ENCODE data around the gene TRAPPC10.

DNA sequence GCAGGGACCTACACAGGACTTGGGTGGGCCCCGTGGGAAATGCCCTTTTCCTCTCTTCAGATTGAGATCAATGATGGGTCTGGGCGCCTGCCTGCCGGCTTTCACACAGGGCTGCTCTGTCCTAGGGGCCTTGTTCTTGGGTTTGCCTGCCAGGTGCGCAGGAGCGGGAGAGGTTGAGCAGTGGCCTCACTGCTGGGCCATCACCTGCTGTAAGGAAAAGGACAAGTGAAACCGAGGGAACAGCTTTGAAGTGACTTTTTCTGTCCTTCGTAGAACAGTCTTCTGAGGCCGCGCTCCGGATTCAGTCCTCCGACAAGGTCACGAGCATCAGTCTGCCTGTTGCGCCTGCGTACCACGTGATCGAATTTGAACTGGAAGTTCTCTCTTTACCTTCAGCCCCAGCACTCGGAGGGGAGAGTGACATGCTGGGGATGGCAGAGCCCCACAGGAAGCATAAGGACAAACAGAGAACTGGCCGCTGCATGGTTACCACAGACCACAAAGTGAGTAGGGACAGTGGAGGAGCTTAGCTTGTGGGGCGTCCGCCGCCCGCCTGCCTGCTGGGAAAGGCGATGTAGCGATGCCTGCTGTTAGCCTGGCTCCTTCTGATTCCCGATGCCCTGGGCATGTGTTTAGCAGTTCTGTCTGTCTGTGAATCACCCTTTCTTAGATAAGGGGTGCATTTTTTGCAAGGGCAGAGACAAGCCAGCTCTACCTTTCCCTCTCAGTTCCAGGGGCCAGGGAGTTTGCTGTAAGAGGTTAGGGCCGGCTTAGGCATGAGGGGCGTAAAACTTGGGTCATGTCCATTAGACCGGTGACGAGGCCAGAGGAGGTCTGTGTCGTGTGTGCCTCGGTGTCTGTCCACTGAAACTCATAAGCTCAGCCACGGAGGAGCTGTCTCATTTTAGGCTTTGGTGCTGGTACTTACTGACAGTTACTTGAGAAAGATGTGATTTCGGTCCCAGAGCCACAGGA lies 75.6 kb downstream of the TRAPPC10 start:
- TF ChIP-seq CTCF (IDR thresholded peaks at IDR 0.05 in 2 of 3, conservative IDR thresholded peaks at IDR 0.05 in 1 of 3; ENCODE audit: borderline replicate concordance in 1 of 3, insufficient read depth in 1 of 3, low read depth in 2 of 3, low read length in 2 of 3) (no peak), EZH2 (IDR thresholded peaks at IDR 0.05) (no peak), POLR2A (IDR thresholded peaks at IDR 0.05; ENCODE audit: borderline replicate concordance, extremely low read depth, insufficient read depth, insufficient read length) (no peak), RAD21 (IDR thresholded peaks at IDR 0.05; ENCODE audit: low read depth) (no peak), SIN3A (IDR thresholded peaks at IDR 0.05; ENCODE audit: low read depth) (no peak), POLR2AphosphoS5 (IDR thresholded peaks at IDR 0.05; ENCODE audit: low read depth, low read length) (no peak), ATF3 (IDR thresholded peaks at IDR 0.05) (no peak)
- TF ChIP-seq, protein P1, sequence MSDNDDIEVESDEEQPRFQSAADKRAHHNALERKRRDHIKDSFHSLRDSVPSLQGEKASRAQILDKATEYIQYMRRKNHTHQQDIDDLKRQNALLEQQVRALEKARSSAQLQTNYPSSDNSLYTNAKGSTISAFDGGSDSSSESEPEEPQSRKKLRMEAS (IDR thresholded peaks at IDR 0.05), result no peak
